NCI-H774 (cell line): Measurements from ENCODE around the gene LAMTOR1.
A peak's percentile ranks its signal among the peaks of the same experiment; 100 is the strongest.

Experiments
- DNase-seq: peaks from one replicate; lab custom pipeline; 2025; lab: John Stamatoyannopoulos, UW

The LAMTOR1 gene

DNA sequence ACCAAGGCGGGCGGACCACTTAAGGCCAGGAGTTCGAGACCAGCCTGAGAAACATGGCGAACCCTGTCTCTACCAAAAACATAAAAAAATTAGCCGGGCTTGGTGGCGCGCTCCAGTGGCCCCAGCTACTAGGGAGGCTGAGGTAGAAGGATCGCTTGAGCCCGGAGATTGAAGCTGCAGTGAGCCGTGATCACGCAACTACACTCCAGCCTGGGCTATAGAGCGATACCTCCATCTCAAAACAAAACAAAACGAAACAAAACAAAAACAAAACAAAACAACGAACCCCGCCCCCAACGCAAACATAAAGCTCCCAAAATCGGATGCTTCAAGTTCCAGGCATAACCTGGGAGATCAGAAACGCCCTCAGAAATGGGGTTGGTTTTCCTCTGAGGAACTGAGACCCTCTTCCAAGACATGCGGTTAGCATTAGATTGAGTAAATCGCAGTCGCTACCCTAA is 21.9 kb downstream of the LAMTOR1 start:
- DNase-seq: no peak

DNA sequence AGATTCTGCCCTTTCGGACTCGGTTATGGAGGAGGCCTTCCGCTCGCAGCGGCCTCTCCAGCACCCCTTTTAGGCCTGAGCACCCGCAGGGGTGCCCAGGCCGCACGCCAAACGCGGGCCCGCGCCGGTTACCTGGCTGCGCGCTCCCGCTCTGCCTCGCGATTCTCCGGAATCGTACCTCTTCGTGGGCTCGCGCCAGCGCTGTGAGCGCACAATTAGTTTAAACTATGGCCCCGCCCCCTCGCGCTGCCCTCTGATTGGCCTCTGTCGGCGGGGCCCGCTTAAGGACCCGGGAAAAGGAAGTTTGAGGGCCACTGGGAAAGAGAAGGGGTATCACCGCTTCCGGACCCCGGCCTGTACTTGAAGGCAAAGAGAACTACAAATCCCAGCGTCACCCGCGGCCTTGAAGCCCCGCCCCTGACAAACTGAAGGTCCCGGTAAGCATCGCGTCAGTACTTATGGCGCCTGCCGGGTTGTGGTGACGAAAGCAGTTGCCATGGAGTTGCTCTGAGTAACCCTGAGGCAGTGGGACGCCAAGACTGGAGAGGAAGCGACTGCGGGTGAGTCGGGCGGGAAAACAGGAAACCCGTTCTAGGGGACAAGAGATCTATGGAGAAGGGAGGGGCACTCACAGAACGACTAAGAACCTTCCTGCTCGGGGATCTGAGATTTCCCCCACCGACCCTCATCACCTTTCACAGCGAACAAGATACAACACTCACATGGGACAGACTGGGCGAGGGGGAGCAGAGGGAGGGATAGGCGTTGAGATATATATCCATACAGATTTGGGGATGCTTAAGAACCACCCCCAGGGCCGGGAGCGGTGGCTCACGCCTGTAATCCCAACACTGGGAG is 22.5 kb downstream of the LAMTOR1 start, which contains the start of the genes LRRC51 and NUMA1:
LRRC51 (plus strand) TSS at position 525 of the 858 bp plus-strand sequence. CDS start 8,234 bp downstream, outside the sequence.
NUMA1 (minus strand) TSS at position 217 of the 858 bp plus-strand sequence. CDS start 44,599 bp downstream, outside the sequence.
- DNase-seq: peak; percentile 100

- no peak for DNase-seq
Observed at GRCh38 chr11:72079819-72080325, 23.2 kb downstream of the LAMTOR1 start.

DNA sequence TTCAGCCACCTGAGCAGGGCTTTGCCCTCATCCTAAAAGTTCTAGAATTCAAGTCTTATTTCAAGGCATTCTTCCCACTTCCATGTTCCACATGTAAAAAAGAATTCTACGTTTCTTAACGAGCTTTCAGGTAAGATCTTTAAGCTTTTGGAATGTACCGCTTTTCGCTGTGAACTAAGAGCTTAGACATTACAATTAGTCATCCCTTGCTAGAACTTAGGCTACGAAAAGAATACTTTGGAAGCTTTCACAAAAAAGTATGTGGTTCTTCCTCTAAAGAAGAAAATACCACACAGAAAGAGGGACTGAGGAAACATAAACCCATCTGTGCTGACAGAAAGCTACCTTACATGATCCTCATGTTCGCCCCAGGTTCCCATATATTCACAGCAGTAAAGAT is 24.6 kb downstream of the LAMTOR1 start:
- no peak for DNase-seq

- no peak for DNase-seq
Observed at GRCh38 chr11:72075756-72076155, 27.3 kb downstream of the LAMTOR1 start.

DNA sequence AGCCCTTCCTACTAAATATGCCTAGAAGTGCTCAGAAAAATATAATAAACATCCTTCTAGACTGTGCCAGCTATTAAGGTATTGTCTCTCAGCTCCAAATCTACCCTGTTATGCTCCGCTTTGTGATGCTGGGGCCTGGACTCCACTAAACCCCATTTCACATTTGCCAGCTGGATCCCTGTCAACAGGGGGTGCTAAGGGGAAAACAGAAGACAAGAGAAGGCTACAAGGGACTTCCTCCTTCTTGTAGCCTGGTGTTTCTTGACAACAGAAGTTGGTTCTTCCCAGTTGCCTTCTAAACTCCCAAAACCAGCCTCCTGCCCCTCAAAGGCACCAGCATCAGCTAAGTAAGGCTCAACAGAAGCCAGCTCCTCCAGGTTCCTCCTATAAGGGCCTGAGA is 28.0 kb downstream of the LAMTOR1 start:
- no peak for DNase-seq

DNA sequence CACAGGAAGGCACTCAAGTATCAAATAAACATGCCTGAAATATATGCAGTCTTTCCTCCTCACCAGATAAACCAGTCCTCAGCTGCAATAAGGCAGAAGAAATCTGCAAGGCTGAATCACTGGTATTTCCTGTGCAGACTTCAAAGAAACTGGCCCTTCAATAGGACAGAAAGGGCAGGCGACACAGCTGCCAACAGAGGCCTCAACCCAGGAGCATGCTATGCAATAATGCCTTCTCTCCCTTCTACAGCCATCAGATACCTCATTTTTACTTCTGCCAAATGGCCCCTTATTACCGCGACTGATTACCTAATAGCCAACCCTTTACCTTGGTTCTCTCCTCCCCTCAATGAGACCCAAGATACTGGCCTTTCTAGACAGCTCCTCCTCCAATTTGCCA is 30.7 kb downstream of the LAMTOR1 start:
- DNase-seq: no peak

DNA sequence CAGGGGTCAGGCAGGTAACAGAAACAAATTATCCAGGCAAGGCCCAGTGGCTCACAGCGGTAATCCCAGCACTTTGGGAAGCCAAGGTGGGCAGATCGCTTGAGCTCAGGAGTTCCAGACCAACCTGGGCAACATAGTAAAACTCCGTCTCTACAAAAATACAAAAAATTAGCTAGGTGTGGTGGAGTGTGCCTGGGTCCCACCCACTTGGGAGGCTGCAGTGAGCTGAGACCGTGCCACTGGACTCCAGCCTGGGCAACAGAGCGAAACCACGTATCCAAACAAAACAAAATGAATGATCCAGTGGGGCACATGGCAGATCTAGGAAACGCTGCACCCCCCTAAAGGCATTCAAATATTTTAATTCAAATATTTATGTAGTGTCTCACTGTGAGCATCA is 32.6 kb downstream of the LAMTOR1 start:
- no peak for DNase-seq

GRCh38 chr11:72069787-72070251 is 33.3 kb downstream of the LAMTOR1 start:
- DNase-seq: no peak

DNA sequence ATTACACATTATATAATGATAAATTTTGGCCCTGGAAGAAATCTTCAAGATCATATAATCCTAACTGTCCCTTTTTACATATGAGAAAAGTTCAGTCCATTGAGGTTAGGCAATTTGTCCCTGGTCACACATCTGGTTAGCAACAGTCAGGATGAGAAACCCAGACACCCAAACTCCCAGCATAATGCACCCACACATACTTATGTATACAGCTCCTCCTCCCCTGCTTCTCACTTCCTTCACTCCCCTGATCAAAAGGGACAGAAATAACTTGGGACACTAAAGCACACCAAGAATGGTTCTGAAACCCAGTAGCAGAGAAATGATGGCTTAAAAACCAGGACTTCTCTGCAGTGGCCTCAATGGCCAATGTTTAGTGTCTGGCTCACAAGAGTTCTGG is 33.9 kb downstream of the LAMTOR1 start:
- no peak for DNase-seq

GRCh38 chr11:72067676-72068075 is 35.4 kb downstream of the LAMTOR1 start:
- DNase-seq: no peak

GRCh38 chr11:72067266-72067665 is 35.8 kb downstream of the LAMTOR1 start:
- DNase-seq: no peak

DNA sequence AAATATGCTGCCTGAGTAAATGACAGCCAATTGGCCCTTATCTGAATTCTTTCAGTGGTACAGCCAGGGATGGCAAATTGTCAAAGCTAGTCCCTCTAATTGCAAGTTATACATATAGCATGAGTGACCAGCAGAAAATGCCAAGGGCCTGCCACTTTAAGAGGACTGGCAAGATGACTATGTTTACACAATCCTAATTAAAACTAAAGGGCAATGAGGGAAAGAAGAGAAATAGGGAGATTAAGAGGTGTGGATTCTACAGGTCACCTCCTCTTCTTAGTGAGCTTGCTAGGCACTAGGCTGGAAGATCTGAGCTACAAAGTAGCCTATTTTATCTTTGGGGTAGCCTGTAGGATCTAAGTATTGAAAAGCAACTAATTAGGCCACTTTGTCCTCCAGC is 36.2 kb downstream of the LAMTOR1 start:
- DNase-seq: no peak

- no peak for DNase-seq
Observed at GRCh38 chr11:72061739-72062396, 41.2 kb downstream of the LAMTOR1 start.

DNA sequence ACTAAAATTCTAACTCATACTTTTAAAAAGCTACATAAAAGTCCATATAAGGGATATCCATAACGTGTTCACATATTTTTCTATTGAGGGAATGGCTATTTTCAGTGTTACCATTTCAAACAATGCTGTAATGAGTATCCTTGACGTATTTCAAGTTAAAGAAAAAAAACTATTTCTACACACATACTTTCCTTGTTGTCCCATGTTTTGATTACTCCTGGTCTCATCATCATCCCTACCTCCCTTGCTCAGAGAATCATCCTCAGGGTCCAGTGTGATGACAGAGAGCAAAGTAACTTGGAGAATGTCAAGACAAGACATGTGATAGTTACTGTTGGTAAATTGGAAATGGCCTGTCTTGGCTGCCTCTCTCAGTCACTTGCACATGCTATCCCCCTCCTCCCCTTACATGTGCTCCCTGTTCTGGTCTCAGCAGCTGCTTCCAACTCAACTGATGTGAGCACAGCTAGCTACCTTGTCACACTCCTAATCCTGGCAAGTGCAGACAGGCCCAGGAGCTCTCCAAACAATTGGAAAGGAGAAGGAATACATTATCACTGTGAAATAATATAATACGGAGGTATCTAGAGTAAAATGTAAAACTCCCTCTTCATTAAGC is 44.6 kb downstream of the LAMTOR1 start:
- no peak for DNase-seq

GRCh38 chr11:72048766-72049460 is 54.2 kb downstream of the LAMTOR1 start:
- no peak for DNase-seq
